Nephron progenitor cell (in vitro differentiated cells): Measurements from ENCODE around the gene METTL8.

Experiments used
- DNase-seq: peaks from one replicate; pipeline ENCODE4 v3.0.0; 2021
- H3K27ac Mint-ChIP-seq: 2 replicates; pipeline ENCODE4 v1.8.0; 2021; ENCODE audit warnings: mild to moderate bottlenecking, moderate library complexity, mixed read lengths
- H3K27me3 Mint-ChIP-seq: 2 replicates; pipeline ENCODE4 v1.8.0; 2021; ENCODE audit warnings: mild to moderate bottlenecking, low read depth, mixed read lengths; ENCODE audit not compliant: poor library complexity
- H3K36me3 Mint-ChIP-seq: 2 replicates; pipeline ENCODE4 v1.8.0; 2021; ENCODE audit warnings: low read depth, mixed read lengths
- H3K4me1 Mint-ChIP-seq: 2 replicates; pipeline ENCODE4 v1.8.0; 2021; ENCODE audit warnings: mixed read lengths
- H3K4me3 Mint-ChIP-seq: 2 replicates; pipeline ENCODE4 v1.8.0; 2021; ENCODE audit warnings: mild to moderate bottlenecking, moderate library complexity, mixed read lengths
- H3K9me3 Mint-ChIP-seq: 2 replicates; pipeline ENCODE4 v1.8.0; 2021; ENCODE audit warnings: mild to moderate bottlenecking, moderate library complexity, mixed read lengths
- TF ChIP-seq, protein P1 (sequence below): fragments of 200-600 bp; sonication (generic); IDR thresholded peaks from 2 replicates; pipeline ENCODE4 v1.5.0; 2021; ENCODE audit warnings: antibody characterized with exemption

The METTL8 gene

GRCh38 chr2:171327043-171327496, 106.7 kb downstream of the METTL8 start:
- no peak for DNase-seq
- TF ChIP-seq, protein P1, sequence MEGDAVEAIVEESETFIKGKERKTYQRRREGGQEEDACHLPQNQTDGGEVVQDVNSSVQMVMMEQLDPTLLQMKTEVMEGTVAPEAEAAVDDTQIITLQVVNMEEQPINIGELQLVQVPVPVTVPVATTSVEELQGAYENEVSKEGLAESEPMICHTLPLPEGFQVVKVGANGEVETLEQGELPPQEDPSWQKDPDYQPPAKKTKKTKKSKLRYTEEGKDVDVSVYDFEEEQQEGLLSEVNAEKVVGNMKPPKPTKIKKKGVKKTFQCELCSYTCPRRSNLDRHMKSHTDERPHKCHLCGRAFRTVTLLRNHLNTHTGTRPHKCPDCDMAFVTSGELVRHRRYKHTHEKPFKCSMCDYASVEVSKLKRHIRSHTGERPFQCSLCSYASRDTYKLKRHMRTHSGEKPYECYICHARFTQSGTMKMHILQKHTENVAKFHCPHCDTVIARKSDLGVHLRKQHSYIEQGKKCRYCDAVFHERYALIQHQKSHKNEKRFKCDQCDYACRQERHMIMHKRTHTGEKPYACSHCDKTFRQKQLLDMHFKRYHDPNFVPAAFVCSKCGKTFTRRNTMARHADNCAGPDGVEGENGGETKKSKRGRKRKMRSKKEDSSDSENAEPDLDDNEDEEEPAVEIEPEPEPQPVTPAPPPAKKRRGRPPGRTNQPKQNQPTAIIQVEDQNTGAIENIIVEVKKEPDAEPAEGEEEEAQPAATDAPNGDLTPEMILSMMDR = no peak
- Mint-ChIP-seq H3K36me3 (peaks cover 9% of the 10 kb centered on the region), H3K9me3 (no peaks in the 10 kb centered on the region), H3K4me3 (no peak overlapping the region), H3K27me3 (no peaks in the 10 kb centered on the region), H3K4me1 (no peaks in the 10 kb centered on the region), H3K27ac (no peak overlapping the region)

GRCh38 chr2:171325886-171326585, 107.8 kb downstream of the METTL8 start:
- H3K4me1 Mint-ChIP-seq = no peaks in the 10 kb centered on the region
- no peaks in the 10 kb centered on the region for H3K9me3 Mint-ChIP-seq
- no peak for DNase-seq
- TF ChIP-seq, protein P1 = no peak
- H3K36me3 Mint-ChIP-seq = peaks cover 16% of the 10 kb centered on the region
- no peak overlapping the region for H3K4me3 Mint-ChIP-seq
- no peak overlapping the region for H3K27ac Mint-ChIP-seq
- H3K27me3 Mint-ChIP-seq = no peaks in the 10 kb centered on the region

DNA sequence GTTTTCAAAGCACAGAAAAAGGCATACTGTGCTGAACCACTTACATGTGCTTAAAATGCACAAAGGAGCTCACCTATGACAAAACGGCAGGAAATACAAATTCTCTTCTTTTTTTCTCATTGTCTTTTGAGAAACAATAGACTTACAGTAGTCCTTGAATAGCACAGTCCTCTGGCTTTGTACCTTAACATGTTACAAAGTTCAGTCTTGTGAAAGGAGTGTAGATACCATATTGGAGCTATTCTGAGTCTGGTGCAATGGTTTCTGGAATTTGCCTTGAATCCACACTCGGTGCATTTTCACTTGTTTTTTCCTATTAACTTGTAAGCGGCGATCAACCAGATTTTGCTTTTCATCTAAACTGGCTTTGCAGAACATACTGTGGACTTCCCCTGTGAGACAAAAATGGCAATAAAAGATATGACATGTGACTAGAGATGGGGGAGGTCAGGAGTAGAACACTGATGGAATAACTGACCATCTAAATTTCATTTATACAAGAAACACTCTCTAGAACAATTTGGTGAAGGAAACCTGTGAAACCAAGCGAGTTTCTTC, 109.7 kb downstream of the METTL8 start:
- TF ChIP-seq, protein P1 = no peak
- Mint-ChIP-seq H3K4me1 (peaks cover 6% of the 10 kb centered on the region), H3K27me3 (no peaks in the 10 kb centered on the region), H3K27ac (no peak overlapping the region), H3K9me3 (no peaks in the 10 kb centered on the region), H3K36me3 (peaks cover 21% of the 10 kb centered on the region), H3K4me3 (no peak overlapping the region)
- no peak for DNase-seq

DNA sequence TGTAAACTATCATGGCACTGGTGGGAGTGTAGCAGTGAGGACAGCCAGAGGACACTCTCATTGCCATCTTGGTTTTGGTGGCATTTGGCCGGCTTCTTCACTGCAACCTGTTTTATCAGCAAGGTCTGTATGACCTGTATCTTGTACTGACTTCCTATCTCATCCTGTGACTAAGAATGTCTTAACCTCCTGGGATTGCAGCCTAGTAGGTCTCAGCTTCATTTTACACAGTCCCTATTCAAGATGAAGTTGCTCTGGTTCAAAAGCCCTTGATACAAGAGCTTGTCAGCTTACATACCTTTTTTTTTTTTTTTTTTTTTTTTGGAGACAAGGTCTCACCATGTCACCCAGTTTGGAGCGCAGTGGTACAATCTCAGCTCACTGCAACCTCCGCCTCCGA, 110.9 kb downstream of the METTL8 start:
- TF ChIP-seq, protein P1 = no peak
- Mint-ChIP-seq H3K4me1 (peaks cover 17% of the 10 kb centered on the region), H3K9me3 (no peaks in the 10 kb centered on the region), H3K27ac (no peak overlapping the region), H3K4me3 (no peak overlapping the region), H3K36me3 (peaks cover 21% of the 10 kb centered on the region), H3K27me3 (no peaks in the 10 kb centered on the region)
- no peak for DNase-seq

GRCh38 chr2:171320731-171321130, 113.1 kb downstream of the METTL8 start:
- H3K4me3 Mint-ChIP-seq = no peak overlapping the region

More at GRCh38 chr2:171320731-171321130, 113.1 kb downstream of the METTL8 start:
- peaks cover 3% of the 10 kb centered on the region for H3K27me3 Mint-ChIP-seq
- peaks cover 34% of the 10 kb centered on the region for H3K4me1 Mint-ChIP-seq
- peaks cover 21% of the 10 kb centered on the region for H3K36me3 Mint-ChIP-seq
- no peaks in the 10 kb centered on the region for H3K9me3 Mint-ChIP-seq
- DNase-seq = no peak
- TF ChIP-seq, protein P1 = no peak
- H3K27ac Mint-ChIP-seq = no peak overlapping the region
